ENCODE data around the gene RHO.

The RHO gene

GRCh38 chr3:129569856-129570255, 41.4 kb downstream of the RHO start:
- no peak for TF ChIP-seq CTCF (IDR thresholded peaks at IDR 0.05; ENCODE audit: low read depth, low read length)
- DNase-seq (ENCODE audit: extremely low read depth, low read depth), result no peak

GRCh38 chr3:129571605-129572547, 43.4 kb downstream of the RHO start:
- no peak for DNase-seq (ENCODE audit: extremely low read depth, low read depth)
- TF ChIP-seq CTCF (IDR thresholded peaks at IDR 0.05; ENCODE audit: low read depth, low read length), result no peak

- no peak for DNase-seq (ENCODE audit: extremely low read depth, low read depth)
- TF ChIP-seq CTCF (IDR thresholded peaks at IDR 0.05; ENCODE audit: low read depth, low read length), result no peak
Observed at GRCh38 chr3:129572603-129573002, 44.2 kb downstream of the RHO start.

- TF ChIP-seq CTCF (IDR thresholded peaks at IDR 0.05; ENCODE audit: low read depth, low read length), result no peak
- no peak for DNase-seq (ENCODE audit: extremely low read depth, low read depth)
Observed at GRCh38 chr3:129573493-129573892, 45.1 kb downstream of the RHO start.

- no peak for TF ChIP-seq CTCF (IDR thresholded peaks at IDR 0.05; ENCODE audit: low read depth, low read length)
- no peak for DNase-seq (ENCODE audit: extremely low read depth, low read depth)
Observed at GRCh38 chr3:129574206-129574605, 45.8 kb downstream of the RHO start.

- no peak for DNase-seq (ENCODE audit: extremely low read depth, low read depth)
- no peak for TF ChIP-seq CTCF (IDR thresholded peaks at IDR 0.05; ENCODE audit: low read depth, low read length)
Observed at GRCh38 chr3:129575233-129575996, 47.0 kb downstream of the RHO start.

- no peak for DNase-seq (ENCODE audit: extremely low read depth, low read depth)
- no peak for TF ChIP-seq CTCF (IDR thresholded peaks at IDR 0.05; ENCODE audit: low read depth, low read length)
Observed at GRCh38 chr3:129575997-129576384, 47.6 kb downstream of the RHO start.

Measured in AG09319 (cell line).